ENCODE measurements around the gene FAM117A. TPM values are rescaled to one million over a fixed set of nuclear protein-coding genes. Genes with fewer than 3 reads are reported as not detected.

The FAM117A gene
- total and polyA plus RNA-seq, 10 of the 15 experiments (the other 5 are each of a cell fraction or from before 2014, with no cell fraction given) = 2.1 to 29.6 (median 20.0) TPM

GRCh38 chr17:49696233-49696761 lies 67.6 kb downstream of the FAM117A start (continued):
- 0 out of 2 replicates have a peak, but pooled peaks have one; percentile 15 for TF ChIP-seq NFIC (IDR thresholded peaks at IDR 0.05; ENCODE audit: low read depth, low read length)
- no peak for TF ChIP-seq CBFB (IDR thresholded peaks at IDR 0.05; ENCODE audit: low read depth)
- TF ChIP-seq EGR1 (IDR thresholded peaks at IDR 0.05; ENCODE audit: borderline replicate concordance in 1 of 2, low read depth in 2 of 2, low read length in 2 of 2) = peak in 1 of 2 experiments; percentile 79; a peak in 1 of 3 replicates
- TF ChIP-seq PAX5 (IDR thresholded peaks at IDR 0.05; ENCODE audit: borderline replicate concordance, low read depth, low read length) = peak; percentile 53; the same call in 1 of the 2 replicates
- TF ChIP-seq KAT2A (conservative IDR thresholded peaks at IDR 0.05; ENCODE audit: control insufficient read depth, low read depth, low read length) = no peak
- TF ChIP-seq RAD21 (IDR thresholded peaks at IDR 0.05; ENCODE audit: insufficient read depth, low read depth, low read length) = 0 out of 2 replicates have a peak, but pooled peaks have one; percentile 2
- TF ChIP-seq TBL1XR1 (IDR thresholded peaks at IDR 0.05; ENCODE audit: low read depth, low read length) = 0 out of 2 replicates have a peak, but pooled peaks have one; percentile 38
- no peak for TF ChIP-seq ZNF622 (IDR thresholded peaks at IDR 0.05)
- TF ChIP-seq BACH1 (IDR thresholded peaks at IDR 0.05; ENCODE audit: borderline replicate concordance) = peak; percentile 49; the same call in 1 of the 2 replicates
- TF ChIP-seq JUNB (IDR thresholded peaks at IDR 0.05) = no peak
- TF ChIP-seq BMI1 (IDR thresholded peaks at IDR 0.05; ENCODE audit: borderline replicate concordance) = peak; percentile 60; the same call in 1 of the 2 replicates
- TF ChIP-seq MEF2A (IDR thresholded peaks at IDR 0.05; ENCODE audit: insufficient read depth, low read depth, low read length) = peak; percentile 55; the same call in 1 of the 2 replicates
- no peak for TF ChIP-seq NR2C1 (IDR thresholded peaks at IDR 0.05)
- TF ChIP-seq RUNX3 (IDR thresholded peaks at IDR 0.05; ENCODE audit: low read length) = peak; percentile 91
- TF ChIP-seq ZNF217 (IDR thresholded peaks at IDR 0.05) = 0 out of 2 replicates have a peak, but pooled peaks have one; percentile 30
- 0 out of 2 replicates have a peak, but pooled peaks have one; percentile 7 for TF ChIP-seq SIN3A (IDR thresholded peaks at IDR 0.05; ENCODE audit: low read depth, low read length)
- peak; percentile 39 for TF ChIP-seq BCL3 (IDR thresholded peaks at IDR 0.05; ENCODE audit: borderline replicate concordance, insufficient read depth, low read depth, low read length, poor library complexity, severe bottlenecking)
- no peak for TF ChIP-seq JUND (IDR thresholded peaks at IDR 0.05; ENCODE audit: low read depth, low read length)
- TF ChIP-seq BCL11A (IDR thresholded peaks at IDR 0.05; ENCODE audit: low read depth, low read length) = 0 out of 2 replicates have a peak, but pooled peaks have one; percentile 6
- TF ChIP-seq CREB1 (IDR thresholded peaks at IDR 0.05; ENCODE audit: low read depth) = peak; percentile 77
- peak; percentile 51; the same call in 1 of the 2 replicates for TF ChIP-seq NR2F1 (conservative IDR thresholded peaks at IDR 0.05)
- no peak for TF ChIP-seq HSF1 (IDR thresholded peaks at IDR 0.05; ENCODE audit: low read depth, low read length)
- TF ChIP-seq IRF5 (IDR thresholded peaks at IDR 0.05; ENCODE audit: borderline replicate concordance) = no peak
- peak in 1 of 2 experiments; percentile 72; a peak in 2 of 4 replicates for TF ChIP-seq EP300 (IDR thresholded peaks at IDR 0.05; ENCODE audit: borderline replicate concordance in 1 of 2, control insufficient read depth in 1 of 2, low read depth in 2 of 2, low read length in 2 of 2)
- TF ChIP-seq ZBED1 (IDR thresholded peaks at IDR 0.05; ENCODE audit: borderline replicate concordance) = no peak; the same call in 1 of the 2 replicates
- TF ChIP-seq RELB (IDR thresholded peaks at IDR 0.05; ENCODE audit: low read depth) = peak; percentile 91

Measured in GM12878 (cell line).